MM.1S (cell line): ENCODE measurements around the gene ACOT6.
"Not testable (repeated sequence)": the region's sequence is repeated elsewhere in the genome, so short reads cannot be mapped to it uniquely, and the experiment has no call there.

Experiments used
- DNase-seq: peaks from one replicate; pipeline ENCODE4 v3.0.0-alpha.2; 2015
- H2AFZ ChIP-seq: fragments of 300-600 bp; sonication (generic); 2 replicates; pipeline ENCODE4 v1.6.0; 2016; ENCODE audit warnings: antibody characterized with exemption, low read length
- H3F3A ChIP-seq: fragments of 300-600 bp; sonication (generic); 2 replicates; pipeline ENCODE4 v1.6.1; 2016; ENCODE audit warnings: mild to moderate bottlenecking, antibody characterized with exemption, low read length, moderate library complexity, mixed read lengths; ENCODE audit not compliant: insufficient read depth
- H3K27ac ChIP-seq: fragments of 300-600 bp; sonication (generic); 2 replicates; pipeline ENCODE4 v1.5.1; 2016; ENCODE audit warnings: mild to moderate bottlenecking, low read length
- H3K27me3 ChIP-seq: fragments of 300-600 bp; sonication (generic); replicated peaks from 2 replicates; pipeline ENCODE4 v1.6.0; 2016; ENCODE audit warnings: low read length; ENCODE audit not compliant: insufficient read depth
- H3K36me3 ChIP-seq: fragments of 300-600 bp; sonication (generic); replicated peaks from 2 replicates; pipeline ENCODE4 v1.6.1; 2016; ENCODE audit warnings: mild to moderate bottlenecking, low read length, mixed read lengths; ENCODE audit not compliant: insufficient read depth
- H3K4me1 ChIP-seq: fragments of 300-600 bp; sonication (generic); 2 replicates; pipeline ENCODE4 v1.6.1; 2016; ENCODE audit warnings: low read length, mixed read lengths
- H3K4me2 ChIP-seq: fragments of 300-600 bp; sonication (generic); 2 replicates; pipeline ENCODE4 v1.6.0; 2016; ENCODE audit warnings: low read depth, low read length
- H3K4me3 ChIP-seq: fragments of 300-600 bp; sonication (generic); 2 replicates; pipeline ENCODE4 v1.5.1; 2016; ENCODE audit warnings: low read length, mixed read lengths
- H3K79me2 ChIP-seq: fragments of 300-600 bp; sonication (generic); 2 replicates; pipeline ENCODE4 v1.6.1; 2016; ENCODE audit warnings: mixed run types, low read length, mixed read lengths
- H3K9ac ChIP-seq: fragments of 300-600 bp; sonication (generic); 2 replicates; pipeline ENCODE4 v1.6.1; 2016; ENCODE audit warnings: low read length, mixed read lengths
- H3K9me2 ChIP-seq: fragments of 300-600 bp; sonication (generic); replicated peaks from 2 replicates; pipeline ENCODE4 v1.6.1; 2016; ENCODE audit warnings: mild to moderate bottlenecking, low read length, mixed read lengths; ENCODE audit not compliant: insufficient read depth
- H3K9me3 ChIP-seq: fragments of 300-600 bp; sonication (generic); replicated peaks from 2 replicates; pipeline ENCODE4 v1.6.1; 2016; ENCODE audit warnings: mild to moderate bottlenecking, low read length, mixed read lengths; ENCODE audit not compliant: insufficient read depth
- H4K20me1 ChIP-seq: fragments of 300-600 bp; sonication (generic); 2 replicates; pipeline ENCODE4 v1.6.1; 2016; ENCODE audit warnings: mild to moderate bottlenecking, low read length, moderate library complexity, mixed read lengths; ENCODE audit not compliant: insufficient read depth
- EZH2 ChIP-seq: fragments of 300-600 bp; sonication (generic); optimal IDR thresholded peaks from 2 replicates; pipeline ENCODE3; 2017; ENCODE audit warnings: low read depth, mild to moderate bottlenecking, antibody characterized with exemption, low read length, mixed read lengths
- EZH2phosphoT487 ChIP-seq: fragments of 300-600 bp; sonication (generic); IDR thresholded peaks from 2 replicates; pipeline ENCODE4 v1.6.1; 2018; ENCODE audit warnings: antibody characterized with exemption, low read length
- TF ChIP-seq, protein P1 (sequence below): fragments of 300-600 bp; sonication (generic); IDR thresholded peaks from 2 replicates; pipeline ENCODE4 v1.5.1; 2016; ENCODE audit warnings: antibody characterized with exemption, low read length, mixed read lengths

The ACOT6 gene

GRCh38 chr14:73645248-73645610 is 32.9 kb downstream of the ACOT6 start:
- Histone ChIP-seq H3K4me3 (peak overlapping the region; percentile 72), H3K27me3 (no peaks in the 10 kb centered on the region), H2AFZ (peak overlapping the region; percentile 80), H3F3A (no peaks in the 10 kb centered on the region), H3K27ac (no peak overlapping the region), H3K79me2 (no peaks in the 10 kb centered on the region), H3K9me3 (no peaks in the 10 kb centered on the region), H3K4me2 (peak overlapping the region; percentile 45), H4K20me1 (no peaks in the 10 kb centered on the region), H3K36me3 (no peaks in the 10 kb centered on the region), H3K9ac (peak overlapping the region; percentile 47; the same call in 1 of the 2 replicates), H3K4me1 (no peaks in the 10 kb centered on the region), H3K9me2 (no peaks in the 10 kb centered on the region)
- no peak for DNase-seq
- TF ChIP-seq EZH2phosphoT487, result no peak
- TF ChIP-seq EZH2, result no peak
- TF ChIP-seq, protein P1, sequence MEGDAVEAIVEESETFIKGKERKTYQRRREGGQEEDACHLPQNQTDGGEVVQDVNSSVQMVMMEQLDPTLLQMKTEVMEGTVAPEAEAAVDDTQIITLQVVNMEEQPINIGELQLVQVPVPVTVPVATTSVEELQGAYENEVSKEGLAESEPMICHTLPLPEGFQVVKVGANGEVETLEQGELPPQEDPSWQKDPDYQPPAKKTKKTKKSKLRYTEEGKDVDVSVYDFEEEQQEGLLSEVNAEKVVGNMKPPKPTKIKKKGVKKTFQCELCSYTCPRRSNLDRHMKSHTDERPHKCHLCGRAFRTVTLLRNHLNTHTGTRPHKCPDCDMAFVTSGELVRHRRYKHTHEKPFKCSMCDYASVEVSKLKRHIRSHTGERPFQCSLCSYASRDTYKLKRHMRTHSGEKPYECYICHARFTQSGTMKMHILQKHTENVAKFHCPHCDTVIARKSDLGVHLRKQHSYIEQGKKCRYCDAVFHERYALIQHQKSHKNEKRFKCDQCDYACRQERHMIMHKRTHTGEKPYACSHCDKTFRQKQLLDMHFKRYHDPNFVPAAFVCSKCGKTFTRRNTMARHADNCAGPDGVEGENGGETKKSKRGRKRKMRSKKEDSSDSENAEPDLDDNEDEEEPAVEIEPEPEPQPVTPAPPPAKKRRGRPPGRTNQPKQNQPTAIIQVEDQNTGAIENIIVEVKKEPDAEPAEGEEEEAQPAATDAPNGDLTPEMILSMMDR, result no peak

DNA sequence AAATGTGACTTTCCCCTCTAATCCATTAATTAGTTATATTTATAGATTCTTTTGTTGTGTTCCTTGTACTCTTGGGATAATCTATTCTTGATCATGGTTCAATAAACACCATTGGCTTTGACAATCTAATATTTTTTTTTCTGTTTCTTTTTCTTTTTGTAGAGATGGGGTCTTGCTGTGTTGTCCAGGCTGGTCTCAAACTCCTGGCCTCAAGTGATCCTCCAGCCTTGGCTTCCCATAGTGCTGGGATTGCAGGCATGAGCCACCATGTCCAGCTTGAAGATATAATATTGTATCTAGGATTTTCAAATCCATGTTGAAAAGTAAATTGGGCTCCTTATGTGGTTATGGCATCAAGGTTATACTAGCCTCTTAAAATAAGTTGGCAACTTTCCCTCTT is 38.7 kb downstream of the ACOT6 start:
- H3F3A ChIP-seq, result no peaks in the 10 kb centered on the region
- H3K4me3 ChIP-seq, result no peak overlapping the region
- DNase-seq, result no peak
- H3K9me3 ChIP-seq, result no peaks in the 10 kb centered on the region
- H3K36me3 ChIP-seq, result no peaks in the 10 kb centered on the region
- H3K27me3 ChIP-seq, result no peaks in the 10 kb centered on the region
- no peak overlapping the region for H2AFZ ChIP-seq
- no peak overlapping the region for H3K9ac ChIP-seq
- H4K20me1 ChIP-seq, result no peaks in the 10 kb centered on the region
- no peak overlapping the region for H3K4me2 ChIP-seq
- no peak overlapping the region for H3K27ac ChIP-seq
- no peaks in the 10 kb centered on the region for H3K9me2 ChIP-seq
- H3K79me2 ChIP-seq, result no peaks in the 10 kb centered on the region
- no peaks in the 10 kb centered on the region for H3K4me1 ChIP-seq
- no peak for TF ChIP-seq EZH2
- TF ChIP-seq, protein P1, result no peak
- TF ChIP-seq EZH2phosphoT487, result no peak

DNA sequence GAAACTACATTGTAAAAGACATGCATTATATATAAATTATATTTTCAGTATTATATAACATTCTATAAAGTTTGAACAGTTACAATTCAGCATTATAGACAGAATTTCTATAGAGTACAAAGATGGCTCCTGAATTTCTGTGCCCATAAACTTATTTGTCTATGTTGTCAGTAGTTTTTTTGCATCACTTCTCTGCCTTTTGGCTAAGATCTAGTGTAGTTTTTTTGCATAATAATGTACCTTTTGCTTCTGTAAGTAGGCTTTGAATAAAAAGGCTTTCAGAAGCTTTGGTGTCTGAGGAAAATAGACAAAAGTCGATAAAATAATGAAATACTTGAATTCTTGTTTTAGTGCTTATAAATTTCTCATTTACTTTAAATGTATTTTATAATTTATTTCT is 43.5 kb downstream of the ACOT6 start:
- H3K4me1 ChIP-seq, result no peaks in the 10 kb centered on the region
- H2AFZ ChIP-seq, result no peak overlapping the region
- TF ChIP-seq EZH2 (no peak), EZH2phosphoT487 (no peak)
- TF ChIP-seq, protein P1, result no peak
- no peaks in the 10 kb centered on the region for H3K79me2 ChIP-seq
- no peaks in the 10 kb centered on the region for H3K9me2 ChIP-seq
- DNase-seq, result no peak
- no peaks in the 10 kb centered on the region for H3K27me3 ChIP-seq
- no peaks in the 10 kb centered on the region for H3K36me3 ChIP-seq
- no peaks in the 10 kb centered on the region for H4K20me1 ChIP-seq
- no peaks in the 10 kb centered on the region for H3F3A ChIP-seq
- H3K9ac ChIP-seq, result no peak overlapping the region
- H3K4me3 ChIP-seq, result no peak overlapping the region
- H3K27ac ChIP-seq, result no peak overlapping the region
- no peaks in the 10 kb centered on the region for H3K9me3 ChIP-seq
- H3K4me2 ChIP-seq, result no peak overlapping the region

DNA sequence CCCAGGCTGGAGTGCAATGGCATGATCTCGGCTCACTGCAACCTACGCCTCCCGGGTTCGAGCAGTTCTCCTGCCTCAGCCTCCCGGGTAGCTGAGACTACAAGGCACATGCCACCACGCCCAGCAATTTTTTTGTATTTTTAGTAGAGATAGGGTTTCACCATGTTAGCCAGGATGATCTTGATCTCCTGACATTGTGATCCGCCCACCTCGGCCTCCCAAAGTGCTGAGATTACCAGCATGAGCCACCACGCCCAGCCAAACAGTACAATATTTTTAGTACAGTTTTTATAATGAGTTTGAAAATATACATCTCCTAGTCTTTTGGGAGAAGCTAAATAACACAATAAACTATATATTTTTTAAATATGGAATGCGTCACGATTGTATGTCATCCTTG is 46.9 kb downstream of the ACOT6 start:
- H3K27me3 ChIP-seq, H3K9me2 ChIP-seq, H3K79me2 ChIP-seq, H3K27ac ChIP-seq, H3K4me2 ChIP-seq, H3K9me3 ChIP-seq, H3K4me3 ChIP-seq, H2AFZ ChIP-seq, H3K36me3 ChIP-seq, H4K20me1 ChIP-seq, DNase-seq, H3K9ac ChIP-seq, H3F3A ChIP-seq, H3K4me1 ChIP-seq: not testable (repeated sequence)
